Activated CD8-positive, alpha-beta memory T cell treated with anti-CD3 and anti-CD28 coated beads, Interleukin-2, amount 50 U/mL, for 48 hours (primary cell): ENCODE results near the gene C11orf71.

Source experiments
- DNase-seq: peaks from one replicate; pipeline ENCODE4 v3.0.0-alpha.2; 2020

C11orf71 gene

DNA sequence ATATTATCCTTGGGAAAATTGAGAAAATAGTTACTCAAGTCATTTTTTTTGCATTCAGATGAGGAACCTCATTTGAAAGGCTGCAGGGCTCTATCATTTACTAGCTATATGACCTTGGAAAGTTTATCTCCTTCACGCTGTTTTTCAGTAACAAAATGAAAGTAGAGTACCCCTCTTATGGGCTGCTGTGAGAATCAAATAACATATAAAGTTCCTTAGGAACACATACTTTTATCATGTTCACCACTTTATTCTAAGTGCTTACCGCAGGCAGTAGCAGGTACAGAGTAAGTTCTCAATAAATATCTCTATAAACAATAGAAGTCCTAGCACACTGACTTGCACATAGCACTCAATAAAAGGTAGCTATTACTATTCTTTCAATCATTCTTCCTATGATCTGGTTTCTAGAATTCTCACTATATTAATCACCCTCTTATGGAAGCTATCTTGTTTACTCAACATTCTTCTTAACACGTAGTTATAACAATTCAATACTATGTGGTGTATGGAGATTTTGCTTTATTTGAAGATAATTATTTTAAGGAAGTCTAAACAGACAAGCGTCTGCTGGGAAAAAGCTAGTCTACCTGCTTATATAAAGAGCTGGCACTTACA lies 1.9 kb downstream of the C11orf71 start:
- no peak for DNase-seq

DNA sequence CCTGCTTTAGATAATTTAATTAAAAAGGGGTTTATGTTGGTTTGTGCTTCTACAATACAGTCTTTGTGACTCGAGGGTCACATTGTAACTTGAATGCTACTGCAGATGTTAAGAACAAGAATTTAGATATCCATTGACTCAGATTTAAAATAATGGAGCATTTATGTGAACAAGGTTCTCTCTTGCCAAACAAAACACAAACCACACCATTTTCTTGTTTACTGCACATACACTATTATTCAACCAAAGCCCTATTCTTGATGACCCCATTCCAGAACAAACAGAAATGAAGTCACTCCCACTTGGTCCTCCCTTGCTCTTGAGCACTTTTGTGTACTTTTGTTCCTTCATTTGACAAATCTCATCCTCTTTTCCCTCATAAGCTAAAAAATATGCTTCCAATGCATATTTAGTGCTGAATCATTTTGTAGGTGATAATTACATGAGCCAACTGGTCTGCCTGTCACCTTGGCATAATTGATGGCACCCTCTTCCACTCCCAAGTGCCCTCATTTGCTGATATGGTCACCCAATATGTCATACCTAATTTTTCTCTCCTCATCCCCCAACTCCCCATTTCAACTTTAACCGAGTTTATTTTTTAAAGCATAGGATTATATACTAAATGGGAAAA lies 2.8 kb downstream of the C11orf71 start:
- DNase-seq, result no peak

DNA sequence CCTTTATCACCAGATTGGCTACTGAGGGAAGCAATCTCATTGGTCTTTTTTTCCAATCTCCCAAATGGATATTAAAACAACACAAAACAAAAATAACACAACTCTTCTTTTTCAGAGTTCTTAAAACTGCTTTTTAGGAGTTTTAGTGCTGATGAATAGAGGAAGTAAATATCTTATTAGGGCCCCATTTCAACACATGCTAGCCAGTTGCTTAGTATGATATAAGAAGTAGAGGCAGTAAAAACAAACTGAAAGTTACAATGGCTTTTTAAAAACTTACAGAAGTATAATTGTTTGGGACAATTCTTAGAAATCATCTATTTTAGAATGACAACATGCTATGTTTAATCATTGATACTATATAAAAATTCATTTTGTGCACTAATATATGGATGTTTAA lies 3.4 kb downstream of the C11orf71 start:
- no peak for DNase-seq

DNA sequence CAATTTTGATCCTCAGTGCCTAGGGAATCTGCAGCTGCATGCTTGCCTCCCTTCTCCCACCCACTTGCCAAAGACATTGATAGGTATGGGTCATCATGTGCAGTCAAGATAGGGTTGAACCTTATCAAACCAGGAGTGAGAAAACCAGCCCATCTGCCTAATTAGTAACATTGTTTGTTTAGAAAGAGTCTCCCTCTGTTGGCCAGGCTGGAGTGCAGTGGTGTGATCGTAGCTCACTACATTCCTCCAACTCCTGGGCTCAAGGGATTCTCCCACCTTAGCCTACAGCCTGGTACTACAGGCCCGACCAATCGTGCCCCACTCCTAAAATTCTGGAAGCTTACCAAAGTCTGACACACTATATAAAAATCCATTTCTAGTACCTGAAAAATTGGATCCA lies 4.6 kb downstream of the C11orf71 start:
- no peak for DNase-seq

DNA sequence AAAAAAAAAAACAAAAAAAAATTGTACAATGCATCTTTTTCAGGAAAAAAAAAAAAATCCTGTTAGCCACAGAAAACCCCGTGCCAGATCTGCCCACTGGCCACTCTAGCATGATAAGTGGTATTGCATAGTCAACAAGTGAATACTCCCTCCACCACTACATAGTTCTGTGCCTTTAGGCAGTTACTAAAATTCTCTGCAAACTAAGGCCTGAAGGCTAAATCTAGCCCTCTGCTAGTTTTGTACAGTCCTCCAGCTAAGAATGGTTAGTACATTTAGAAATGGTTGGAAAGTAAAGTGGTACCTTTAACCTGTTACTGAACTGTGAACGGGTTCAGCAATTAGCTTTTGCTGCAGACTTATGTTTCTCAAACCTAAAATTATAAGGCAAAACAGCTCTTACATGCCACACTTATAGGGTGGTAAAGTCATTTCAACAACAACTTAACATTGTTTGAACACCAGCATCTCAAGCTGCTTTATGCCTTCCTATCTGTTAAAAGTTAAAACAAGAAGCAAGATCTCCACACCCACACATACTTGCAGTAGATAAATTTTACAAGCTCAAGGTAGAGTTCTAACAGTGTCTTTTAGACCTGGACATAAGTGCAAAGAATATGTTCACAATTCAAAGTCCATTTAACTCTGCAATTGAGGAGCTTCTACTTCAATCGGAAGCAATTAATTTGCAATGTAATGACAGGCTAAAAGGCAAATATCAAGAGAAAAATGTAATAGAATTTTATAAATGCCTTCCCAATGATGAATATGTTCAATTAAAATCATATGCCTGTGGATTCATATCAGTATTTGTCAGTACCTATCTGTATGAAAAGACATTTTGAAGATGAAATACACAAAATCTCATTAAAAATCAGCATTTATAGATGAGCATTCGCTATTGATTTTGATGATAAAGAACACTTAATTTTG lies 7.3 kb downstream of the C11orf71 start:
- DNase-seq, result no peak

DNA sequence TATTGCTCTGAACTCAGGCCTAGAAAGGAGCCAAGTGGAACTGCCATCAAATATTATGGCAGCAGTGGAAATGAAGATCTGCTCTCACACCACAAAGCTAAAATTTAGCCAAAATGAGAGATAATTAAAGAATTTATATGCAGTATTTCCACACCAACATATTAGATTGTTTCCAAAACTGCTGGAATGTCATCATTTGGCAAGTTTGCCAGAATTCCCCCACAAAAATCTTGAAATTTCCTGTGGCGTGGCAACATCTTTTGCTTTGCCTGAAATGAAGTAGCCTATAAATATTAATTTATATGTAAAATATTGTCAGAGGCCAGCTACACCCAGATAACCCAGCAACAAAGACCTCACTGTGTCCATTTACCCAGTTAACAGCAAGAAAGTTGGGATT lies 13.8 kb downstream of the C11orf71 start:
- DNase-seq, result no peak

DNA sequence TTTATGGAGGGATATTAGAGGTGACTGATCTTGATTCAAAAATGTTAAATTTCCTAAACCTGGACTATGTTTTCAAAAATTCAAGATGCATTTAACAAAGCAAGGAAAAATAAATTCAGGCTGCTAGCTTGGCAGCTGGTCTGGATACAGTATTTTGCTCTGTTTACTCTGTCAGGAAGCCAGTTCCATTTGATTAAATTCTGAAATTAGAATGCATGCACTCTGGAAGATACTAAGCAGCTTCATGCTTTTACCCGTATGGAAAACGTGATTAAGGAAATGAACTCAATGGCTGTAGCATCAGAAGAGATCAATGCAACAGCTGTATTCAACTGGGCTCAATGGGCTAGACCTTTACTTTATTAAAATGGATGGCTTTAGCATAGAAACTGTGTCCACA lies 14.2 kb downstream of the C11orf71 start:
- no peak for DNase-seq

DNA sequence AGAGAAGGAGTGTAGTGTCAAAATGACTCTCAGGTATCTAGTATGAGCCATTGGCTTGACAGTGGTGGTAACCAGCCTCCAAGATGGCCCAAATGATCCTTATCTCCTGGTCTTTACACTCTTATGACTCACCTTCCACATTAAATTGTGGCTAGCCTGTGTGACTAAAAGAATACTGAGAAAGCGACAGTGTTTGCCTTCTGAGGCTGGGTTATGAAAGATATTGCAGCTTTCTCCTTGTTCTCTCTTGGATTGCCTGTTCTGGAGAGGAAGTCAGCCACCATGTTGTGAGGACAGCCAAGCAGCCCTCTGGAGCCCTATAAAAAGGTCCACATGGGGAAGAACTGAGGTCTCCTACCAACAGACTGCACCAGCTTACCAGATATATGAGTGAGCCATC lies 15.8 kb downstream of the C11orf71 start:
- DNase-seq, result no peak

DNA sequence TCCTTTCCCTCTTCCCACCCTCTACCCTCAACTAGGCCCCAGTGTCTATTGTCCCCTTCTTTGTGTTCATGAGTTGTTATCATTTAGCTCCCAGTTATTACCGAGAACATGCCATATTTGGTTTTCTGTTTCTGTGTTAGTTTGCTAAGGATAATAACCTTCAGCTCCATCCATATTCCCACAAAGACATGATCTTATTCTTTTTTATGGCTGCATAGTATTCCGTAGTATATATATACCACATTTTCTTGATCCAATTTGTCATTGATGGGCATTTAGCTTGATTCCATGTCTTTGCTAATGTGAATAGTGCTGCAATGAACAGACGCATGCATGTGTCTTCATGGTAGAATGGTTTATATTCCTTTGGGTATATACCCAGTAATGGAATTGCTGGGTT lies 17.8 kb downstream of the C11orf71 start:
- no peak for DNase-seq

DNA sequence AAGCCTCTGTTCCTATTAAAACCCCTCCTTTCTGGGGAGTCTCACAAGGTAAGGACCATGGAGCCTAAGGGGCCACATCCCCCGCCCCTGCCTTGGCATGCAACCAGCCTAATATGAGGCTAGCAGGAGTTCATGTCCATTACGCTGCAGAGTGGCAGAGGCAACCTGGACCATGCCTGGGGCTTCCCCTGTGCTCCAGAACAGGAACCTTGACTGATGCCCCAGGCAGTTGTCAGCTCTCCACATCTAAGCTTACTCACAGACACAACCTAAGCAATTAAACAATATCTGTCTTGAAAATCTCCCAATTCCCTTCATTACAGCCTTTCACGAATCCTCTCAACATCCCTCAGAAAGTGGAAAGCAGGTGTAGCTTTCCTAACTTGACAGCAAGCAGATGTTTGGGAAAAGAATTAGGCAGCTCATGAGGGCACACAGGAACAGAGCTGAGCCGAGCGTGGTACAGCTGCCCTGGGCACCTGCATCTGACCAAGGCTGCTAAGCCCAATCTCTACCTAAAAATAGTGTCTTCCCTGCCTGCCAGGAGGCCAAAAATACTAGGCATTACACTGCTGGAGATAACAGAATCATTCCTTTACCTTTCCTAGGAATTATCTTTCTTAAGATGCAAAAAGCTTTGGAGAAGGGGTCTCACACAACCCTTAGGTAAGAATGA lies 20.8 kb downstream of the C11orf71 start:
- no peak for DNase-seq

DNA sequence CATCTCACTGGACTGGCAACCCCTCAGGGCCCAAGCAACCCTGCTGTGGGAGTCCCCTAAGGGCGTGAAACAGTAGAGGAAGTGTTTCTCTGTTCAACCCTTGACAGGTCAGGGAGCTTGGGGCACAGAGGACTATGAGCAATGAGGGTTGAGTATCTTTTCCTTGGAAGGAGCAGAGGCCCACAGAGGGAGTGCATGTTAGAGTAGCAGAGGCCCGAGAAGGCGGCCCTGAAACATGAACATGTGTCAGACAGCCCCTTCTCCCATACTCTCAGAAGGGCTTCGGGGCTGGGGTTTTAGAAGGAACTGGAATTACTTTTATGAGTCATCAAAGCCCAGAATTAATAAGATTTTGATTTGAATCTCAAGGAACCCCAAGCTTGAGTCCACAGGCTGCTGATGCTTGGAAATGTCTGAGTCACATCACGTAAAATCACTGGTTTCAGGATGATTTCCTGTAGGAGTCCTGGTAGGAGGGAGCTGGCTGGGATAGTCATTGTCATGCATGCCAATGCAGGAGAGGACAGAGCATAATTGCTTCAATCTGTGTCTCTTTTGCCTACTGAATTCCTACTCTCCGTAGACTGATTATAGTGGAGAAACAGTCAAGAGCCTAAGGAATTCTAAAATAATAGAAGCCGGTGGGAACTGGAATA lies 22.6 kb downstream of the C11orf71 start:
- no peak for DNase-seq

DNA sequence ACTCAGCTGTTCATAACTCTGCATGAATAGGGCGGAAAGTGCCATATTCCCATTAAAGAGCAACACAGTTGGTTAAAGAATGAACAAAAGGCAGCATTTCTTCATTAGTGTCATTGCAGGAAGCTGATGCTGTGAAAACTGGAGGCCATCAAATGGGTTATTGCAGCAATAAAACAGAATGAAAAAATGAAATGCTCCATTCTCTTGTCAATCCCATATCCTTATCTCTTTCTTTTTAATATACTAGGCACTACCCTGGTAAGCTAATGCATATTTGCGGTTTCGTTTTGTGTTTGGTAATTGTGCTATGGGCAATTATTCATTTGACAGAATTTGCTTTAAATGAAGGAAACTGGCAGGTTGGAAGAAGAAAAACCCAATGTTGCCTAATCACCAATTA lies 25.3 kb downstream of the C11orf71 start:
- no peak for DNase-seq

DNA sequence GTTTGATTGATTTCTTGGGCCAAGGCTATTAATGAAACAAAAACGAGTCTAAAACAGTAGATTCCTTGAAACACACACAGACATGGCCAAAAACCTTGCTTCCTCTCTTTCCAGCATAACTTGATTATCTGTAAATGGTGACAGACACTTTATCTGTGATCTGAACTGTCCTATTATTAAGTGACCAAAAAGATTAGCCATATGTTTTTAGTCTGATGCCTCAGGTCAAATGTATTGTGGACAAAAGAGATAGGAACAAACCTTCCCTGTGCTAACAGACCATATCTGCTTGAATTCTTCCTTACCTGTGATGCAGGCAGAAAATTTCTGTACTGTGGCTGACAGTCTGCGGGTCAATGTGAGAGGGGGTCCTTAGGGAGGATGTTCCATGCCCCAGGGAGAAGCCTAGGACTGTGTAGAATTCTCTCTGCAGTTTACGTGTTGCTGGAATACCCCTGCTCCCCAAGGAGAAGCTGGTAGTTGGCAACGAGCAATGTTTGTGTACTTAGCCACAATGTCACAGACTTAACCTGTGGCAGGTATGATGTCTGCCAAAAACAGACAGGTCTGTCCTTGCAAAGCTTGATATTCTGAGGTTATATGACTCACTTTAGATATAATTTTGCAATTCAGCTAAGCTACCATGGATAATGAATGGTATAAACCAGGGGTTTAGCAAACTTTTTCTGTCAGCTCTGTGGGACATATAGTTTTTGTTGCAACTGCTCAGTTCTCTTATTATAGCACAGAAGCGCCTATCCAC lies 31.2 kb downstream of the C11orf71 start:
- DNase-seq, result no peak

DNA sequence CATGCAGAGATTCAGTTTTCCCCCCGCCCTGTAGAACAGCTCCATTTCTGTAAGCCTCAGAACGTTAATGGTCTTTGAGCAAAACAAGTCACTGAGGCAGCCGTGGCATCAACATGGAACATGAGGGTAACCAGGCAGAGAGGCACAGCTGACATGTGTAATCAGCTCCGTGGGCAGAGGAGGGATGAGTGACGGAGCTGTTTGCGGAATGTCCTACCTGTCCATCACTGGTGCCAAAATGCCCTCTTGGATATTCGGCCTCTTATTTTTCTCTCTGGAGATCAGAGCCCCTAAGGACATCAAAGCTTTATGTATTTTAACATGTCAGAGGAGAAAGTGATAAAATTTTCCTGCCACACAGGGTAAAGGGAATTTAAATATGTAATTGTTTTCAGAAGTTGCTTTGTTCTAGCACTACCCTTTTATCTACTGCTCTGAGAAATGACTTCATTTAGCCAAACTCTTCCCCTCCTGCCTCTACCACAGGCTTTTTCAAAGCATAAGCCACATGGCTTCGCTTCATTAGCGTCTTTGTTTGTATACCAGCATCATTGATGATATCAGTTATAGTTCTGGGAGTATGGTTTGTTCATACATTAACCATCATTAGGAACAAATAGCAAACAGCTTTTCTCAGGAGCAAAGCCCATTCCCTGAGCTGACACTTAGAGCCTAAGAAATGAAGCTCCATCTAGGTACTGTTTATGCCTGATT lies 32.9 kb downstream of the C11orf71 start:
- no peak for DNase-seq

DNA sequence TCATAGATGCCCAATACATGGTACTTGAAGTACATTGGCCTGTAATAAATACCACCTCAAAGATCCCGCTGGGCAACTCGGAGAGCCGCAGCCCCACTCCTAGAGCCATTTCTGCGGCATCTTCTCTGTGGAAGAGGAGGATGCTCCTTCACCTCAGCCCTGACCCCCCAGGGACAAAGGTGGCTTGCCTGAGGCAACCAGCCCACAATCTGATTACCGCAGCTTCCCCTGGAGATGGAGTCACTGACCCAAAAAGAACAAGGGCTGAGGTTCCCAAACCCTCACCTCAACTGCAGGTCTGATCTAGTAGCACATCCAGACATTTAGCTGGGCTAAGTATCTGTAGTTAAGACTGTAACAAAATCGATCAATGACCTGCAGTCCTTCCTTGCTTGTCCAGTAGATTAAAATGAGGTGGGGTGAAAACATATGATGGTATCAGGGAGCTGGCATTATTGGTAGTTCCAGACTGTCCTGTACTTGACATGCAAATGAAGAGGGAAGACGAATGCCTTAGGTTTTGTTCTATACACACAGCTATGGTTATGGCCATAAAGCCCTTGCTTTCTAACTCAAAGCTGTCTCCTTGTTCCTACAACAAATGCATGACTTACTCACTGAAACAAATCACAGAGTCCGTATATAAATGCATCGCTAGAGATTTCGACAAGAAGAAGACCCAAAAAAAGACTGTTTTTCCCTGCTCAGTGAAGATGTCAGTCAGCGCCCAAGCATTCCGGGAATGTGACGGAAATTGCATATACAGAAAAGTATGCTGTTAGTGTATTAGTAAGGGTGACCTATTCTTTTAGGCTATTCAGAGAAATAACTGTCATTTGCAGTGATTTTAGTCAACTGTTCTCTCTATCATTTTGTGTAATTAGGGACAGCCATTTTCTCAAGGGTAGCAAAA lies 33.7 kb downstream of the C11orf71 start:
- no peak for DNase-seq

DNA sequence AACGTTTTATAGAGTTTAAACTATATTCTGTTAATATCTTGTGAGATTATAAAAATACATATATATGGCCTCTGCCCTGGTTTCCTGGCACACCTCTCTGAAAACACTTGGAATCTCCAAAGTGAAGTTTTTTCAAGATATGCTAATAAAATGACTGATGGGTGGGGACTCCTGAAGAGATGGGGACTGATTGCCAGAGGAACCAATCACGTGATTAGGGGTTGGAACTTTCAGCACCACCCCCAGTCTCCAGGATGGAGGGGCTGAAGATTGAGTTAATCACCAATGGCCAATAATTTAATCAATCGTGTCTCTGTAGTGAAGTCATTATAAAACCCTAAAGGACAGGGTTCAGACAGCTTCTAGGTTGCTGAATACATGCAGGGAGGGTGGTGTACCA lies 37.4 kb downstream of the C11orf71 start:
- no peak for DNase-seq

DNA sequence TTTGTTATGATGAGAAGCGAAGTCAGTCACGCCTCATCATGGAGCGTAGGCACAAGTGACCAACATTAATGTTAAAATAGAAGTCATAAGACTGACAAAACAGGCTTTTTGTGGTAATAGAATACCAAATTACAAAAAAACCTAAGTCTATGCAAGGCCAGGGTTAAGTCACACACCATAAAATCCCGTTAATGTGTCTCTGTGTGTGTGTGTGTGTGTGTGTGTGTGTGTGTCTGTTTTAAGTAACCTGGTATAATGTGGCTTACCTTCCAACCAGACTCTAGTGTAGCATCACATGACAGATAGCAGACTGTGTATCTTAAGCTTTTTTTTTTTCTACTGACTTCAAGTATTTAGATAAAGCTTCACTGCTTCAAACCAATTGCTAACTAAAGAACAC lies 38.0 kb downstream of the C11orf71 start:
- DNase-seq, result no peak

DNA sequence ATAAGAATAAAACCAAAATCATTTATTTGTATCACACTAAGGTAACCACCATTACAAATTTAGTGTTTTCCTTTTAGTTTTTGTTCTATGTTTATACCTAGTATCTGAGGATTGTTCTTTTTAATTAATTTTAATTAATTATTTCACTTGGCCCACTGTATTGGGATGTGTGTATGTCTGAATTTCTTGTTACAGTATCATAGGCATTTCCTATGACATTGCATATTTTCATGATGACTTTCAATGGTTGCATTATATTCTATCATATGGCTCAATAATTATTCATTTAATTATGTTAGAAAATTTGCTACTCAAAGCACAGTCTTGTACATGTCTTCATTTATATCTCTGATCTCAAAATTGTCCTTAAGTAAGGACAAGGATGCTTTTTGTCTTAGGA lies 41.0 kb downstream of the C11orf71 start:
- DNase-seq, result no peak

DNA sequence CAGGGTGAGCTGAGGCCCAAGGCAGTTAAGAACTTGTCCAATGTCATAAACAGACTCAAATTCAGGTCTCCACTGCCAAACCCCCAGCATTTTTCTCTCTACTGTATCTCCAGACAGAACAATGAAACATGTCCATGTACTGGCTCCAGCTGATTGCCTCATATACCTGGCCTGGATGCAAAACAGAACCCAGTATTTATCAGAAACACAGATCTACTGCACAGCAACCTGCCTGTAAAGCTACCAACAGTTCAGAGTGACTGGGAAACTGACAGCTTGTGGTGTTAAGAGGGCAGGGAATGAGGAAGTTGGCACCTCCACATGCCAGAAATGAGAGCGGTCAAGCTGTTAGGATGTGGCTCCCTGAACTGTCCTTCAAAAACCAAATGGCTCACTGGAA lies 41.6 kb downstream of the C11orf71 start:
- DNase-seq, result no peak

DNA sequence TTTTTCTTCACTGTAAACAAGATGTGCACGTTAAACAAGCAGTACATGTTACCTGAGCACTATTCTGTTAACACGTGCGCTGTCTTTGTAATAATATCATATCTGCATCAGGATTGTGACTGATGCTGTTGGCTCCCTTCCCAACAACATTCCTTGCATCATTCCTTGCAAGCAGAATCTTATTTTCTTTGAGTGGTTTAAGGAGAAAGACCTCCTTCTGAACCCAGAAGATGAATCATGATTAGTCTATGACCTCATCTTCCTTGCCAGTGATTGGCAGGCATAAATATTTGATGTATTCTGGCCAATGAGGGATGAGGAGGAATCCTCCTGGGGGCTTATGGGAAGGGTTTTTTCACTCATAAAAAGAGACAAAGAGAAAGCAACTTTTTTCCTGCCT lies 46.2 kb downstream of the C11orf71 start:
- no peak for DNase-seq
